Activated naive CD8-positive, alpha-beta T cell treated with anti-CD3 and anti-CD28 coated beads for 36 hours (primary cell): ENCODE measurements around the gene EPAS1. TPM values are rescaled to one million over a fixed set of nuclear protein-coding genes. Genes with fewer than 3 reads are reported as not detected.
A peak's percentile ranks its signal among the peaks of the same experiment; 100 is the strongest.

Source experiments
- DNase-seq: peaks from one replicate; pipeline ENCODE4 v3.0.0; 2021
- H3K27ac Mint-ChIP-seq: one replicate; pipeline ENCODE4 v1.8.0; 2022; ENCODE audit warnings: mild to moderate bottlenecking, moderate library complexity, mixed read lengths
- H3K27me3 Mint-ChIP-seq: one replicate; pipeline ENCODE4 v1.8.0; 2022; ENCODE audit warnings: mild to moderate bottlenecking, mixed read lengths
- H3K36me3 Mint-ChIP-seq: one replicate; pipeline ENCODE4 v1.8.0; 2021; ENCODE audit warnings: mild to moderate bottlenecking, mixed read lengths
- H3K4me1 Mint-ChIP-seq: one replicate; pipeline ENCODE4 v1.8.0; 2021; ENCODE audit warnings: mixed read lengths
- H3K4me3 Mint-ChIP-seq: one replicate; pipeline ENCODE4 v1.8.0; 2022; ENCODE audit warnings: mild to moderate bottlenecking, moderate library complexity, mixed read lengths
- H3K9me3 Mint-ChIP-seq: one replicate; pipeline ENCODE4 v1.8.0; 2022; ENCODE audit warnings: mixed read lengths
- total RNA-seq, 2 experiments: library from RNA; stranded (reverse); gene quantifications; one replicate each; pipeline ENCODE4 v1.2.3, GENCODE V29; 2021

Gene EPAS1
- total RNA-seq = 1 to 10 TPM in 1 of 2 experiments, under 1 TPM in 1; 0.78 to 1.5 TPM

DNA sequence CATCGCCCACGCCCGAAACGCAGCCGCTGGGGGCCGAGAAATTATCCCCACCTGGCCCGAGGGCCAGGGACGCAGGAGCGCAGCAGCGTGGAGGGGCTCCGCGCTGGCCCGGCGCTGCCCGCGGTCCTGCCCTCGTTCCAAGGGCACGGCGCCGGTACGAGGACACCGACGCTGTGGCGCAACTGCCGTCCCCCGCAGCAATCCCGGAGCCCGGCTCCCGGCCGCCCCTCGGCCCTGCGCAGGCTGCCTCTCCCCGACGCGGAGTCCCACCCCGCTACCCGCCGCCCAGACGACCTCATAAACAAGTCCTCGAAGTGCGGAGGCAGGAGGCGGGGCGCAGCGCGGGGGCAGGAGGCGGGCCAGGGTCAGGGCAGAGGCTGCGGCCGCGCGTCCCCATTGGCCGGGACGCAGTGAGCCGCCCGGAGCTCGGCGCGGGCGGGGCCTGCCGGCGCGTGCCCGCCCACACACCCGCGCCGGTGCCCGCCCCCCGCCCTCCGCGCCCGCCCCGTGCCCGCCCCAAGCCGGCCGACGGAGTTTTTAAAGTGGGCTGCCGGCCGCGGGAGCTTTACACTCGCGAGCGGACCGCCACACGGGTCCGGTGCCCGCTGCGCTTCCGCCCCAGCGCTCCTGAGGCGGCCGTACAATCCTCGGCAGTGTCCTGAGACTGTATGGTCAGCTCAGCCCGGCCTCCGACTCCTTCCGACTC is at the start of gene EPAS1:
Gene EPAS1, plus strand, starts transcription at position 568 of the 706 bp plus-strand sequence. CDS start 505 bp downstream, outside the sequence.
- Mint-ChIP-seq H3K27ac (no peak within 1 kb of the TSS), H3K4me3 (peak within 1 kb of the TSS; percentile 82), H3K9me3 (no peaks in the 10 kb centered on the region), H3K27me3 (peaks cover 69% of the 10 kb centered on the region), H3K36me3 (no peaks in the 10 kb centered on the region), H3K4me1 (peaks cover 21% of the 10 kb centered on the region)
- peak; percentile 82 for DNase-seq

DNA sequence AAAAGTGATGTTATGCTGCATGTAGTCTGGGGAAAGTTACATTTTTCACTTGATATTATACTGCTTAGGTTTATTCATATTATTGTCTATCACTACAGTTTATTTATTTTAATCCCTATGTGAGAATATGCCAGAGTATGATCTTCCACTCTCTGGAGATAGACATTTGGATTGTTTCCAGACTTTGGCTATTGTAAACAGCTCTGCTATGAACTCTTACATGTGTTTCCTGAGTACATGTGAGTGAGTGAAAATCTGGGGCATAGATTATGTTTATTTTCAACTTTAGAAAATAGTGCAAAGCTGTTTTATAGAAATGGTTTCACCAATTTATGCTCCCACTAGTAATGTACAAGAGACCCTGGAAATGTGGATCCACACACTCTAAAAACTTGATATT is 49.0 kb upstream of the EPAS1 start:
- Mint-ChIP-seq H3K4me1 (no peaks in the 10 kb centered on the region), H3K9me3 (no peaks in the 10 kb centered on the region), H3K4me3 (no peak overlapping the region), H3K36me3 (no peaks in the 10 kb centered on the region), H3K27ac (no peak overlapping the region), H3K27me3 (no peaks in the 10 kb centered on the region)
- no peak for DNase-seq

DNA sequence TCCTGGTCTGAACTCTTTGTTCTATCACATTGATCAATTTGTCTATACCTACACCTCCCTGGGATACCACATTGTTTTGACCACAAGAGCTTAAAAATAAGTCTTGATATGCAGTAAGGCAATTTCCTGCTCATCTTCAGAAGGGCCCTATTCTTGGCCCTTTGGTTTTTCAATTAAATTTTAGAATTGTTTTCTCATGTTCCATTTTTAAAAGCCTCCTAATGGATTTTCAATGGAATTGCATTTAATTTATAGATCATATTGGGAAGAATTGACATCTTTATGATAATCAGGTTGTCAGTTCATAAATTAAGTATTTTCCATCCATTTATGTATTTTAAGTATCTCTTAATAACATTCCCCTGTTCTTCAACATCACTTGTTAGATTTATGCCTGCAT is 47.6 kb upstream of the EPAS1 start:
- H3K9me3 Mint-ChIP-seq = no peaks in the 10 kb centered on the region
- H3K36me3 Mint-ChIP-seq = no peaks in the 10 kb centered on the region
- no peak for DNase-seq
- H3K4me1 Mint-ChIP-seq = no peaks in the 10 kb centered on the region
- H3K4me3 Mint-ChIP-seq = no peak overlapping the region
- no peak overlapping the region for H3K27ac Mint-ChIP-seq
- no peaks in the 10 kb centered on the region for H3K27me3 Mint-ChIP-seq

DNA sequence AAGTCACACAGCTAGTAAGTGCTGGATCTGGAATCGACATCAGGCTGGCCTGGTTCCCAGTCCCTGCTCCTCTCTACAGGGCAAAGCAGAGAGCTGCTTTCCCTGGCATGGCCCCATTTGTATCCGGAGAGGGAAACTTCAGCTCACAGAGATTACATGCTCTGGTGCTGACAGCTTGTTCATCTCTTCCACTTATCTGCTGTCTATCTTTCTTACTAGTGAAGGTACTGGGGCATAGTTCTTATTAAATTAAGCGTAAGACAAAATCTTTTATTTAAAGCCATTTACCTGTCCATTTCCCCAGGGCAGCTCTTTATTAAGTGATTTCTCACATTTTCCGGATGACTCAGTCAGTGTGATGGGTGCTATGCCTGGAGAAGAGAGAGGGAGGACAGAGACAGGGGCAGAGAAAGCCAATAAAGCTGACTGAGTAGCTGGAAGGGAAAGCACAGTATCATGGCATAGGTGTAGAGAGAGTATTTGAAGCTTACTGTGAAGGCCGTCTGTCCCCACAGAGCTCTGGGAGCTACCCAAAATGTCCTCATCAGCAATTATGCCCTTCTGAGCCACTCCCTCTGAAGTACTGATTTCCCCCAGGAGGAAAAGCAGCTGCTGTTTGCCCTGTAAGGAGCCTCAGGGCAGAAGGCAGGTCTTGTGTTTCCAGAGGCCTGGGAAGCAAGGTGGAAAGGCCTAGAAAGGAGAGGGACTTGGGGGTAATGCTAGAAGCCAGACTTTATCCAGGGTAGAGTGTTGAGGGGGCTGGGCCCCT is 44.1 kb upstream of the EPAS1 start:
- no peak for DNase-seq
- Mint-ChIP-seq H3K36me3 (no peaks in the 10 kb centered on the region), H3K27ac (no peak overlapping the region), H3K9me3 (no peaks in the 10 kb centered on the region), H3K27me3 (no peaks in the 10 kb centered on the region), H3K4me3 (no peak overlapping the region), H3K4me1 (no peaks in the 10 kb centered on the region)

DNA sequence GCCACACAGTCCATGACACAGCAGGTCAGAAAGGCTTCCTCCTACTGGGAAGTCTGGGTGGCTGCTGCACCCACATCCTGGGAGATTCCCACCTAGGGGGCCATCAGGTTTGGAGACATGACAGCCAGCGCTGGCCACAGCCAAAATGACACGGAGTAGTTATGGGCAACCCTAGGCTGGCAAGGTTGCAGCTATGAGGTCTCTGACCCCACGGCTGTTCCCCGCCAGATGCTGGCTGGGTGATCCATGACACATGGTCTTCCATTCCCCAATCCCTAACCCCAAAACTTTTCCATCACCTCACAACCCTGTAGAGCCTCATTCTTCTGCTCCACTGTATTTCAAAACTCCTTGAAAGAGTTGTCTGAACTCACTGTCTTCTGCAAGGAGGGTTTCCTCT is 42.7 kb upstream of the EPAS1 start:
- H3K27ac Mint-ChIP-seq = no peak overlapping the region
- no peaks in the 10 kb centered on the region for H3K27me3 Mint-ChIP-seq

DNA sequence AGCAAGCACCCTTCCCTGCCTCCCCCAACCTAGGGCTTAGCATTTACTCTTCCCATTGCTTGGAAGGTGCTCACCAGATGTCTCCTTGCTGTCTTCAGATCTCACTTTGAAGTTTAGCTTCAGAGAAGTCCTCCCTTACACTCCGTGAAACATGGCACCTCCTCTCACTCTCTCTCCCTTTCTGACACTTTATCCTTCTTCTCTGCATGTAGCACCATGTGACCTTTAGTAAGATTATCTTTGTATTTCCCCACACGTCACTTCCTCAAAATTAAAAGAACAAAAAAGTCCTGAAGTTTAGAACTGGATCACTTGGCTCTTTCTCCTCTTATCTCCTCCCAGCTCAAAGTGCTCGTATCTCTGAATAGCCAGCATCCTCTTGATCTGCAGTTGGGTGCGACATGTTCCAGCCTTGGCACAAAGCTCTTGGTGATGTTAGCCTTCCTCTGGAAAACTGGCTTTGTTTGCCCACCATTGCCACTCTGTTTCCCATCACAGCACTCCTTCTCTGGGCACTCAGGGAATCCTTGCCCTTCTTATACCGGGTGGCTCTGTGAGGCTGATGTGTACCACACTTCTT is 40.6 kb upstream of the EPAS1 start:
- Mint-ChIP-seq H3K36me3 (no peaks in the 10 kb centered on the region), H3K9me3 (no peaks in the 10 kb centered on the region), H3K27ac (no peak overlapping the region), H3K4me1 (no peaks in the 10 kb centered on the region), H3K27me3 (no peaks in the 10 kb centered on the region), H3K4me3 (no peak overlapping the region)
- DNase-seq = no peak

More for the DNA sequence above, 42.7 kb upstream of the EPAS1 start:
- H3K4me1 Mint-ChIP-seq = no peaks in the 10 kb centered on the region
- no peaks in the 10 kb centered on the region for H3K36me3 Mint-ChIP-seq
- DNase-seq = no peak
- H3K9me3 Mint-ChIP-seq = no peaks in the 10 kb centered on the region
- no peak overlapping the region for H3K4me3 Mint-ChIP-seq

DNA sequence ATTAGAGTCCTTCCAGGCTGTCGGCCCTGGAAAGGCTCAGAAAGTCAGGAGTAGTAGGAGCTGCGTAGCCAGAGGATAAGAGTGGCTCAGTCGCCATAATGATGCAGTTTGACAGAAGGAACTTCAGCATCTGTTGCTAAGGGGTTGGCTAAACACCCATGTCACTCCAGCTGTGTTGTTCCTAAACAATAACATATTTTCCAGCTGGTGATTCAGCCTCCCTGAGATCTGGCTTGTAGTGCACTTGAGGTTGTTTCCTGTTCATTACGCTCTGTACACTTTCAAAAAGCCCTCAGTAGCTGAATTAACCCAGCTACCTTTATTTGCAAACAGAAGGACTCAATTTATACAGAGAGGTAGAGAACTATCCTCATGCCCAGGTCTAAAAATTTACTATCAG is 39.7 kb upstream of the EPAS1 start:
- no peaks in the 10 kb centered on the region for H3K36me3 Mint-ChIP-seq
- no peaks in the 10 kb centered on the region for H3K27me3 Mint-ChIP-seq
- no peak overlapping the region for H3K27ac Mint-ChIP-seq
- DNase-seq = no peak
- H3K9me3 Mint-ChIP-seq = no peaks in the 10 kb centered on the region
- no peaks in the 10 kb centered on the region for H3K4me1 Mint-ChIP-seq
- H3K4me3 Mint-ChIP-seq = no peak overlapping the region

DNA sequence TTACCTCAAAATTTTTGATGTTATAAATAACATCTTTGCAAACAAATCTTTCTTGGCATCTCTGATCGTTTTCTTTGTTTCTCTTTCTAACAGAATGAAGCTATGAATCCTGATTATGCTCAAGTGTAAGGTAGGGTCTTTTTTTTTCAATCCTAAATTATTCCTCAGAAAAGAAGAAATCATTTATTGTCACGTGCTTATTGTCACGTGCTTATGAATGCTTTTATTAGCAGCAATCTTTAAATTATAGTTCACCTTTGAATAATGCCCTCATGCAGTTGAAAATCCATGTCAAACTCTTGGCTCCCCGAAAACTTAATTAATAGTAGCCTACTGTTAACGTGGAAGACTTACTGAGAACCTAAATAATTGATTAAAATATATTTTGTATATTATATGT is 39.2 kb upstream of the EPAS1 start:
- Mint-ChIP-seq H3K4me1 (no peaks in the 10 kb centered on the region), H3K36me3 (no peaks in the 10 kb centered on the region), H3K4me3 (no peak overlapping the region), H3K27me3 (no peaks in the 10 kb centered on the region), H3K27ac (no peak overlapping the region), H3K9me3 (no peaks in the 10 kb centered on the region)
- DNase-seq = no peak

DNA sequence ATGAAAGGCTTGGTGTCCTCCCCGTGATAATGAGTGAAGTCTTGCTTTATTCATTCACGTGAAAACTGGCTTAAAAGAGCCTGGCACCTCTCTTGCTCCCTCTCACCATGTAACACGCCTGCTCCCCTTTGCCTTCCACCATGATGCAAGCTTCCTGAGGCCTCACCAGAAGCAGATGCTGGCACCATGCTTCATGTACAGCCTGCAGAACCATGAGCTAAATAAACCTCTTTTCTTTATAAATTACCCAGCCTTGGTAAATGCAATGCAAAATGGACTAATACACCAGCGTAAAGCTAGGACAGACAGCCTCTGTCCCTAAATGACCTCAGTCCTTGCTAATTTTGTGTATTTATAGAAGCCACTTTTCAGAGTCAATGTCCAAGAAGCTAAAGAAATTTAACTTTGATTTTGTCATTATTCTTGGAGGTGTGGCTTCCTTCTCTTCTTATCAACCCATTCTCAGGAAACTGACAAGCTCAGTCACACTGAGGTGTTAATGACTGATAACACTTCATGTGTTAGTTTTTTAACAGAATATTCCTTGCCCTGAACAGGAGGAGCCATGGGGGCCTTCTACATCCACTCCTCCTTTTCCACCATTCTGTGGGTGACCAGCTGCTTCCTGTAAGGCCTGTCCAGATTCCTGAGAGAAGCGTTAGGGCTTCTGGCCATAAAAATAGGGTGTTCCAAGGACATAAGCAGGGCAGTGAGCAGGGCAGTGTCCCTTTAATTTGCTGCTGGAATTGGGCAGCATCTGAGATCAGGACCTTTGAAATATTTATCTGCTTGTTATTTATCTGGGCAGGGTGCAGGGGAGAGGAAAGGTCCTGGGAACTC is 38.0 kb upstream of the EPAS1 start:
- H3K4me3 Mint-ChIP-seq = no peak overlapping the region
- no peaks in the 10 kb centered on the region for H3K4me1 Mint-ChIP-seq
- H3K36me3 Mint-ChIP-seq = no peaks in the 10 kb centered on the region
- H3K9me3 Mint-ChIP-seq = no peaks in the 10 kb centered on the region
- no peak overlapping the region for H3K27ac Mint-ChIP-seq
- DNase-seq = no peak
- H3K27me3 Mint-ChIP-seq = peaks cover 5% of the 10 kb centered on the region

DNA sequence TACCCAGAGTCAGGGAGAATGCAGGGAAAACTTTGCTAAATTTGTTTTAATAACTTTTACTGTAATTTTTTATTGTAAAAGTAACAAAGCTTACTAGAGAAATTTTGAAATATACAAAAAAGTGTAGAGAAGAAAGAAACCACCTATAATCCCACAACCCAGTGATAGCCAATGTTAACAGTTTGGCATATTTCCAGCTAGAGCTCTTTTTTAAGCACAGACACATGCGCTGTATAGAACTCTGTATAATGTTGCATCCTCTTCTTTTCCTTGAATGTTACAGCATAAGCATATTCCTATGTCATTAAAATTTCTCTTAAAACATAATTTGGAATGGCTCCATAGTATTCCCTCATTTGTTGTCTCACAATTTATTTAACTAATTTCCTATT is 37.4 kb upstream of the EPAS1 start:
- Mint-ChIP-seq H3K9me3 (no peaks in the 10 kb centered on the region), H3K4me1 (no peaks in the 10 kb centered on the region), H3K4me3 (no peak overlapping the region), H3K27me3 (peaks cover 5% of the 10 kb centered on the region), H3K36me3 (no peaks in the 10 kb centered on the region), H3K27ac (no peak overlapping the region)
- no peak for DNase-seq

DNA sequence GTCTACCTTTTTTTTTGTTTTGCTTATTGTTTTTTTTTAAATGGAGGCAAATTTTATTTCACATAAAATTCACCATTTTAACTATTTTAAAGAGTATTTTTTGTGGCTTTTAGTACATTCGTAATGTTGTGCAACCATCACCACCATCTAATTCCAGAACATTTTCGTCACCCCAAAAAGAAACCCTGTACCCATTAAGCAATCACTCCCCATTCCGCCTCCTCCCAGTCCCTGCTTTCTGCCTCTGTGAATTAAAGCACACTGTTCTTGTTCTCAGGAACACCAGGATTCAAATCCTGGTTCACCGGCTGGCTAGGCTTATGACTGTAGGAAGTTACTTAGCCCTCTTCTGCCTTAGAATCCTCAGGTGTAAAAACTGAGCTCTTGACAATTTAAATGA is 36.9 kb upstream of the EPAS1 start:
- Mint-ChIP-seq H3K27ac (no peak overlapping the region), H3K4me3 (no peak overlapping the region), H3K36me3 (no peaks in the 10 kb centered on the region), H3K27me3 (peaks cover 5% of the 10 kb centered on the region), H3K4me1 (no peaks in the 10 kb centered on the region), H3K9me3 (no peaks in the 10 kb centered on the region)
- DNase-seq = no peak

DNA sequence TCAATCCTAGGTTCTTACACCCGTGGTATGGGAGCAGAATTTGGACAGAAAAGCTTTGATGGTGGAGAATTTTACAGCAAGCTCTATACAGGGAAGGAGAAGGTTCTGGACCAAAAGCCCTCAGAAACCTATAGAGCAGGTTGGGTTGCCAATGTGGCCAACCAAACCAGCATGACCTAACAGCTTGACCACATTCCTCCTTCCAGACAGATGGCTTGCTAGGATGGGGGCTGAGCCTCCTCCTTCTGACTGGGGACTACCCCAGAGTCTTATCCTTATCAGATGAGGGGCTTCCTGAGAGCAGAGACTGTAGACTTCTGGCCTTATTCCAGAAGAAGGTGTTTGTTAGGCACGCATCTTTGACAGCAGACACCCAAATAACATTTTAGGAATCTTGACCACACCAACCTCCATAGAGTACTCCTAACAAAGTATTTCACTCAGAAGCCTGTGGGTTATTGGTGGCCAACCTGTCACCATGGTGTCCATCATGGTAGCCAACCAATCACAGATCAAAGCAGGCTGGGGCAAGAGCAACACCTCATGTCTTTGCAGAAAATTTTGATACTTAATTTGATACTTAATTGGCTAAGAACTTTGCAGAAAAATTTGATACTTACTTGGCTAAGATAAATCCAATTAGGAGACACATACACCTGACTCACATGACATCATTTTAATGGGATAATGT is 34.8 kb upstream of the EPAS1 start:
- no peak overlapping the region for H3K4me3 Mint-ChIP-seq
- peaks cover 5% of the 10 kb centered on the region for H3K27me3 Mint-ChIP-seq
- H3K36me3 Mint-ChIP-seq = no peaks in the 10 kb centered on the region
- DNase-seq = no peak
- H3K27ac Mint-ChIP-seq = no peak overlapping the region
- no peaks in the 10 kb centered on the region for H3K4me1 Mint-ChIP-seq
- H3K9me3 Mint-ChIP-seq = no peaks in the 10 kb centered on the region

DNA sequence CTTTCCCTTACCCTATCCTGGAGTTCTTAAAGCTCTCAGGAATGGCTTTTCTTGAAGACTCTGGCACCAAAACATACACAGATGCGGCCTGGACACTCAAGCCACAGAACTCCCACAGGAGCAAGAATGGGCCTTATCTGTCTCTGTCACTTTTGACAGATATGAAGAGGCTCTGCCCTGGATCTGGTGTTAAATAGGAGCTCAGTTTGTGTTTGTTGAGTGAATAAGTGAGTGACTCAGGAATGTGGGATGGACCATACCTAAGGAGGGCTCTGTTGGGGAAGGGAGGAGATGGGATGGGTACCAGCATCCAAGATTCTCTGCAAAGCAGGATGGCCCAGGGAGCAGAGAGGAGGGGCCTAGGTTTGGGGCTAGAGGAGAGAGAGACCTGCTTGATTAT is 33.9 kb upstream of the EPAS1 start:
- Mint-ChIP-seq H3K4me3 (no peak overlapping the region), H3K27me3 (peaks cover 5% of the 10 kb centered on the region), H3K27ac (no peak overlapping the region), H3K9me3 (no peaks in the 10 kb centered on the region), H3K4me1 (peaks cover 3% of the 10 kb centered on the region), H3K36me3 (no peaks in the 10 kb centered on the region)
- no peak for DNase-seq

DNA sequence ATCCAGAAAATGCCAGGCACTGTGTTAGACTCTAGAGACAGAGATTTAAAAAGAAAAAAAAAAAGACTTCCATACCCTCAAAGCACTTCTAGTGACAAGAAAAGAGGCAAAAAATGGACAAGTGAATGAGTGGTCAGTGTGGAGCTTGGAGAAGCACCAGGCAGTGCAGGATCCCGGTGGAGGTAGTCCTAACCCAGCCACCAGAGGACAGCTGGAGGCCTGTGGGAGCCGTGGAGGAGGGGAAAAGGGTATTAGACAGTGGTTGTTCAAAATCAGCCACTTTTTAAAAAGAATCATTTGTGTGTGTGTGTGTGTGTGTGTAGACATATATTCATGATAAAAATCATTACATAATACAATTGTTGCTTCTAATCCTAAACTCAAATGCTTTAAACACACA is 32.8 kb upstream of the EPAS1 start:
- Mint-ChIP-seq H3K27ac (no peak overlapping the region), H3K36me3 (no peaks in the 10 kb centered on the region), H3K4me3 (no peak overlapping the region), H3K9me3 (no peaks in the 10 kb centered on the region), H3K4me1 (peaks cover 4% of the 10 kb centered on the region), H3K27me3 (peaks cover 5% of the 10 kb centered on the region)
- DNase-seq = no peak
